Thoracic aorta (tissue), 2 donors: ENCODE results near the gene OR51E2. TPM values are rescaled to one million over a fixed set of nuclear protein-coding genes. Genes with fewer than 3 reads are reported as not detected.

Experiments
- ATAC-seq: fragments of 150-250 bp; one replicate; pipeline ENCODE4 v1.8.0; 2017; ENCODE audit warnings: low read depth; ENCODE audit not compliant: insufficient number of reproducible peaks, low FRiP score
- DNase-seq: peaks from one replicate; pipeline ENCODE4 v3.0.0-alpha.2; 2020; ENCODE audit warnings: low spot score
- H3K27ac ChIP-seq, 2 donors: fragments of 200-600 bp; sonication (generic); 1 replicate in 1 of 2; 2 replicates in 1 of 2; pipeline ENCODE4 v1.5.1; 2016; ENCODE audit warnings: mild to moderate bottlenecking in 2 of 2, moderate library complexity in 2 of 2
- H3K27me3 ChIP-seq: fragments of 200-600 bp; sonication (generic); replicated peaks from 2 replicates; pipeline ENCODE4 v1.6.0; 2016; ENCODE audit warnings: mild to moderate bottlenecking; ENCODE audit not compliant: insufficient read depth
- H3K36me3 ChIP-seq: fragments of 200-600 bp; sonication (generic); one replicate; pipeline ENCODE4 v1.5.1; 2016
- H3K4me1 ChIP-seq, 2 donors: fragments of 200-600 bp; sonication (generic); 1 replicate in 1 of 2; 2 replicates in 1 of 2; pipeline versions ENCODE4 v1.5.1 to v1.6.0; 2016; ENCODE audit warnings: low read depth in 2 of 2, mild to moderate bottlenecking in 1 of 2; ENCODE audit not compliant: control insufficient read depth in 1 of 2
- H3K4me3 ChIP-seq: fragments of 200-600 bp; sonication (generic); 2 replicates; pipeline ENCODE4 v1.5.1; 2016; ENCODE audit warnings: mild to moderate bottlenecking
- H3K9me3 ChIP-seq: fragments of 200-600 bp; sonication (generic); 2 replicates; pipeline ENCODE4 v1.5.1; 2016
- total RNA-seq, 2 donors: library from RNA; depleted of rRNA; stranded (reverse); fragments of >200 nt; gene quantifications; one replicate each; pipeline versions ENCODE4 v1.1.0 to v1.2.3, GENCODE V29; 2016
- TF ChIP-seq, protein P1 (sequence below): fragments of 200-600 bp; sonication (generic); IDR thresholded peaks from one replicate; pipeline ENCODE4 v1.5.1; 2019; ENCODE audit warnings: antibody characterized with exemption

OR51E2 gene
- total RNA-seq, 2 donors from 2014 or later: not detected

- H3K36me3 ChIP-seq: no peaks in the 10 kb centered on the region
- no peak for DNase-seq
- TF ChIP-seq, protein P1, sequence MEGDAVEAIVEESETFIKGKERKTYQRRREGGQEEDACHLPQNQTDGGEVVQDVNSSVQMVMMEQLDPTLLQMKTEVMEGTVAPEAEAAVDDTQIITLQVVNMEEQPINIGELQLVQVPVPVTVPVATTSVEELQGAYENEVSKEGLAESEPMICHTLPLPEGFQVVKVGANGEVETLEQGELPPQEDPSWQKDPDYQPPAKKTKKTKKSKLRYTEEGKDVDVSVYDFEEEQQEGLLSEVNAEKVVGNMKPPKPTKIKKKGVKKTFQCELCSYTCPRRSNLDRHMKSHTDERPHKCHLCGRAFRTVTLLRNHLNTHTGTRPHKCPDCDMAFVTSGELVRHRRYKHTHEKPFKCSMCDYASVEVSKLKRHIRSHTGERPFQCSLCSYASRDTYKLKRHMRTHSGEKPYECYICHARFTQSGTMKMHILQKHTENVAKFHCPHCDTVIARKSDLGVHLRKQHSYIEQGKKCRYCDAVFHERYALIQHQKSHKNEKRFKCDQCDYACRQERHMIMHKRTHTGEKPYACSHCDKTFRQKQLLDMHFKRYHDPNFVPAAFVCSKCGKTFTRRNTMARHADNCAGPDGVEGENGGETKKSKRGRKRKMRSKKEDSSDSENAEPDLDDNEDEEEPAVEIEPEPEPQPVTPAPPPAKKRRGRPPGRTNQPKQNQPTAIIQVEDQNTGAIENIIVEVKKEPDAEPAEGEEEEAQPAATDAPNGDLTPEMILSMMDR: no peak
These were observed 23.9 kb downstream of the OR51E2 start for GRCh38 chr11:4673781-4674180.

DNA sequence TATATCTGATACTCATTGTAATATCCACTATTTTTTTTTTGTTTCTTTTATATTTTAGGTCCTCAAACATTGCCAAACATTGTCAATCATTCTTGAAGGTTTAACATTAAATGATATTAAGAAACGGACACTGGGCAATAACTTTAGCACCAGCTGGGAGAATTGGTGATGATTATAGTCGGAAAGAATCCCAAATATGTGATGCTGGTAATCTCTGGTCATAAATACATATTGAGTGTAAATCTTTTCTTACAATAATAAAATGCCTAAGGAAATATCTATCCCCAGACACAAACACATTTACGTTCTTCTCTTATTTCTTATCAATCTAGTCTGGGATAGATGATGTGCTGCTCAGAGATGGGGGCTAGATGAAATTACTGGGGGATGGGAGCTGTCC is 25.2 kb downstream of the OR51E2 start:
- no peak for DNase-seq
- Histone ChIP-seq H3K27me3 (no peaks in the 10 kb centered on the region), H3K27ac (no peak overlapping the region), H3K36me3 (no peaks in the 10 kb centered on the region), H3K9me3 (no peaks in the 10 kb centered on the region), H3K4me1 (peaks cover 0 to 13% of the 10 kb centered on the region in 2 donors), H3K4me3 (no peak overlapping the region)
- TF ChIP-seq, protein P1: no peak
- ATAC-seq: no peak

More at GRCh38 chr11:4673781-4674180, 23.9 kb downstream of the OR51E2 start:
- peaks cover 0 to 13% of the 10 kb centered on the region in 2 donors for H3K4me1 ChIP-seq
- no peak for ATAC-seq
- H3K27me3 ChIP-seq: no peaks in the 10 kb centered on the region
- H3K4me3 ChIP-seq: no peak overlapping the region
- no peak overlapping the region for H3K27ac ChIP-seq
- no peaks in the 10 kb centered on the region for H3K9me3 ChIP-seq

GRCh38 chr11:4671741-4672140 is 25.9 kb downstream of the OR51E2 start:
- Histone ChIP-seq H3K27me3 (no peaks in the 10 kb centered on the region), H3K36me3 (no peaks in the 10 kb centered on the region), H3K27ac (no peak overlapping the region), H3K4me3 (no peak overlapping the region), H3K4me1 (peaks cover 0 to 13% of the 10 kb centered on the region in 2 donors), H3K9me3 (no peaks in the 10 kb centered on the region)
- ATAC-seq (no peak), DNase-seq (no peak)
- TF ChIP-seq, protein P1: no peak

DNA sequence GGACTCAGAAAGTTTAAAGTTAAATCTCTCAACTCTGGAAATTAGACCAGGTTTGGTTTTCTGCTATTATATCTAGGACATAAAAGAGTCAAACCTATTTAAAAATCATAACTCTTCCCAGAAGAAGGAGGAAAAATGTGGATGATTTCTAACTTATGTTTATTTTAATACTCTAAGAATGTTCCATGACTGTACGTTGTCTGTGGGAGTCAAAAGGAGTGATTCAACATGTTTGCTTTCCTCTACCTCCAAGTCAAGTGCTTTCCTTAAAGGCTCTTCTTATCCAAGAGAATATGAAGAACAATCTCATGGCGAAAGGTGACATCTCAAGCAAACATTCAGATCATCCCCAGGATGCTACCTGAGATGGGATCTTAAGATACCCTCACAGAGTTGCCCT is 32.2 kb downstream of the OR51E2 start:
- Histone ChIP-seq H3K4me1 (no peaks in the 10 kb centered on the region), H3K9me3 (no peaks in the 10 kb centered on the region), H3K27ac (no peak overlapping the region), H3K4me3 (no peak overlapping the region), H3K27me3 (no peaks in the 10 kb centered on the region), H3K36me3 (no peaks in the 10 kb centered on the region)
- no peak for DNase-seq
- ATAC-seq: no peak
- TF ChIP-seq, protein P1: no peak

GRCh38 chr11:4664786-4665185 is 32.9 kb downstream of the OR51E2 start:
- ATAC-seq (no peak), DNase-seq (no peak)
- TF ChIP-seq, protein P1: no peak
- Histone ChIP-seq H3K4me3 (no peak overlapping the region), H3K4me1 (no peaks in the 10 kb centered on the region), H3K36me3 (no peaks in the 10 kb centered on the region), H3K9me3 (no peaks in the 10 kb centered on the region), H3K27me3 (no peaks in the 10 kb centered on the region), H3K27ac (no peak overlapping the region)
